HG02588 (cell line): Measurements from ENCODE around the gene MPEG1.

ENCODE experiments used
- ATAC-seq: cut with Tn5 transposase; IDR thresholded peaks from one replicate; pipeline ENCODE4 v1.9.1; 2021; ENCODE audit warnings: mild to moderate bottlenecking, moderate library complexity; ENCODE audit not compliant: unreplicated experiment

Gene MPEG1

GRCh38 chr11:59212744-59213631 is at the start of gene MPEG1:
TSS of gene MPEG1 (minus strand) at chr11:59212927. CDS start at chr11:59212865, 62 bp downstream.
- no peak for ATAC-seq

GRCh38 chr11:59262177-59262818 is 49.6 kb upstream of the MPEG1 start:
- ATAC-seq = no peak

- ATAC-seq = no peak
Observed at GRCh38 chr11:59261150-59261549, 48.4 kb upstream of the MPEG1 start.

GRCh38 chr11:59259867-59260475 is 47.2 kb upstream of the MPEG1 start:
- ATAC-seq = no peak

GRCh38 chr11:59259047-59259446 is 46.3 kb upstream of the MPEG1 start:
- peak; percentile 39 for ATAC-seq

- no peak for ATAC-seq
Observed at GRCh38 chr11:59255281-59255680, 42.6 kb upstream of the MPEG1 start.

- no peak for ATAC-seq
Observed at GRCh38 chr11:59254286-59254685, 41.6 kb upstream of the MPEG1 start.

- no peak for ATAC-seq
Observed at GRCh38 chr11:59253001-59253400, 40.3 kb upstream of the MPEG1 start.

GRCh38 chr11:59249535-59249934 is 36.8 kb upstream of the MPEG1 start:
- ATAC-seq = no peak

GRCh38 chr11:59247531-59248227 is 35.0 kb upstream of the MPEG1 start:
- no peak for ATAC-seq

GRCh38 chr11:59243633-59244032 is 30.9 kb upstream of the MPEG1 start:
- ATAC-seq = no peak

GRCh38 chr11:59240322-59240721 is 27.6 kb upstream of the MPEG1 start:
- no peak for ATAC-seq

GRCh38 chr11:59226396-59226795 is 13.7 kb upstream of the MPEG1 start:
- no peak for ATAC-seq

GRCh38 chr11:59225017-59225416 is 12.3 kb upstream of the MPEG1 start:
- ATAC-seq = peak; percentile 38

- ATAC-seq = peak; percentile 42
Observed at GRCh38 chr11:59224351-59224928, 11.7 kb upstream of the MPEG1 start.

GRCh38 chr11:59223611-59224010 is 10.9 kb upstream of the MPEG1 start:
- no peak for ATAC-seq

GRCh38 chr11:59223177-59223576 is 10.4 kb upstream of the MPEG1 start:
- no peak for ATAC-seq

- ATAC-seq = no peak
Observed at GRCh38 chr11:59222464-59223060, 9.8 kb upstream of the MPEG1 start.

- no peak for ATAC-seq
Observed at GRCh38 chr11:59221441-59221840, 8.7 kb upstream of the MPEG1 start.

- no peak for ATAC-seq
Observed at GRCh38 chr11:59219836-59220235, 7.1 kb upstream of the MPEG1 start.
